ENCODE measurements around the gene MRPL36.
A peak's percentile ranks its signal among the peaks of the same experiment; 100 is the strongest.

MRPL36 gene

DNA sequence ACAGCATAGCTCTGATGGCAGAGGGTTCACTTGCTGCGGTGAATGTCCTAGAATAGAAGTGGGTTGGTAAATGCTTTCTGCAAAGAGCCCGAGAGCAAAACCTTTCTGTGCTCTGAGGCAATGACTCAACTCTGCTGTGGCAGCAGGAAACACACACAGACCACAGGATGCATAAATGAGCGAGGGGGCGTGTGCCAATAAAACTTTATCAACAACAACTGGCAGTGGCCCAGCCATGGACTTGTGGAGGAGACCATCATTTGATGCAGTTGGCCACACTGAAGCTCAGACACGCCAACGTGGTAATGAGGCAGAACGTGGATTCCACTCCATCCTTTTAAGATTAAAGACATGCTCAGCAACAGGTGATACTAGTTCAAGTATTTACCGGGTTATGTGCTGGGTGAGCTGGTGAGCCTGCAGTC, 6.8 kb downstream of the MRPL36 start:
- peak; percentile 85 to 88 for DNase-seq (ENCODE audit: low read depth in 2 of 2)
- no peak overlapping the region for H3K4me3 ChIP-seq (replicated peaks in 1 of 2; ENCODE audit: low read depth in 2 of 2, low read length in 2 of 2)

DNA sequence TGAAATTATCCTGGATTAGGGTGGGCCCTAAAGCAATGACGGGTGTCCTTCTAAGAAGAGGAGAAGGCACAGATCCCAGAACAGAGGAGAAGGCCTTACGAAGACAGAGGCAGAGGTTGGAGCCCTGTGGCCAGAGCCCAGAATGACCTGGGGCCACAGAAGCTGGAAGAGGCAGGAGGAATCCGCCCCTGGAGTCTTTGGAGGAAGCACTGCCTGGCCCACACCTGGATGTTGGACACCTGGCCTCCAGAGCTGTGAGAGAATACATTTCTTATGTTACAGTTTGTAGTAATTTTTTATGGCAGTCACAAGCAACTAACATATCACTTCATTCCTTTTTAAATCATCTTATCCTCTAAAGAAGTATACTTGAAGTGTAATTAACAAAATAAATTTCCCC, 8.5 kb downstream of the MRPL36 start:
- DNase-seq (ENCODE audit: low read depth in 2 of 2), result no peak
- no peak overlapping the region for H3K4me3 ChIP-seq (replicated peaks in 1 of 2; ENCODE audit: low read depth in 2 of 2, low read length in 2 of 2)
- TF ChIP-seq CTCF (IDR thresholded peaks at IDR 0.05; ENCODE audit: low read depth, low read length), result no peak

More for the DNA sequence above, 6.8 kb downstream of the MRPL36 start:
- TF ChIP-seq CTCF (IDR thresholded peaks at IDR 0.05; ENCODE audit: low read depth, low read length), result no peak

- peak overlapping the region in 1 of 2 donors; percentile 24 for H3K4me3 ChIP-seq (replicated peaks in 1 of 2; ENCODE audit: low read depth in 2 of 2, low read length in 2 of 2)
- TF ChIP-seq CTCF (IDR thresholded peaks at IDR 0.05; ENCODE audit: low read depth, low read length), result no peak
- peak; percentile 68 to 77 for DNase-seq (ENCODE audit: low read depth in 2 of 2)
Observed at GRCh38 chr5:1789834-1790471, 9.7 kb downstream of the MRPL36 start.

GRCh38 chr5:1789438-1789833, 10.2 kb downstream of the MRPL36 start:
- peak; percentile 67 to 69 for DNase-seq (ENCODE audit: low read depth in 2 of 2)
- H3K4me3 ChIP-seq (replicated peaks in 1 of 2; ENCODE audit: low read depth in 2 of 2, low read length in 2 of 2), result peak overlapping the region in 1 of 2 donors; percentile 2

GRCh38 chr5:1788828-1789227, 10.8 kb downstream of the MRPL36 start:
- no peak overlapping the region for H3K4me3 ChIP-seq (replicated peaks in 1 of 2; ENCODE audit: low read depth in 2 of 2, low read length in 2 of 2)
- no peak for DNase-seq (ENCODE audit: low read depth in 2 of 2)
- no peak for TF ChIP-seq CTCF (IDR thresholded peaks at IDR 0.05; ENCODE audit: low read depth, low read length)

DNA sequence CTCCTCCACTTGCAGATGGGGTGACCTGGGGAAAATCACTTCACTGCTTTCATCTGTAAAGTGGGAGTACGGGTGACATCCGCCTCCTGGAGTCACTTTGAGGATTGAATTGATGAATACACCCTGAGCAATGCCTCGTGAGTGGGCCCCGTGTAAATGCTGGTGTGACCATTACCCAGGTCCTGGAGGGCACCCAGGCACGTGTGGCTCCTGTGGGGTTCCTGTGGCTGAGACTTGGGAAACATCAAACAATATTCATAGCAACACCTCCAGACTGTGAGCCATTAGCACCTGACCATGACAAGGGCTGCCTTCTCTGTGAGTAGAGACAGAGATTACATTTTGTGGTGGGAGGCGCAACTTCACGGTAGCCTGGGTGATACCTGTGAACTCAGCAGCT, 11.4 kb downstream of the MRPL36 start:
- no peak for TF ChIP-seq CTCF (IDR thresholded peaks at IDR 0.05; ENCODE audit: low read depth, low read length)
- no peak for DNase-seq (ENCODE audit: low read depth in 2 of 2)
- no peak overlapping the region for H3K4me3 ChIP-seq (replicated peaks in 1 of 2; ENCODE audit: low read depth in 2 of 2, low read length in 2 of 2)

DNA sequence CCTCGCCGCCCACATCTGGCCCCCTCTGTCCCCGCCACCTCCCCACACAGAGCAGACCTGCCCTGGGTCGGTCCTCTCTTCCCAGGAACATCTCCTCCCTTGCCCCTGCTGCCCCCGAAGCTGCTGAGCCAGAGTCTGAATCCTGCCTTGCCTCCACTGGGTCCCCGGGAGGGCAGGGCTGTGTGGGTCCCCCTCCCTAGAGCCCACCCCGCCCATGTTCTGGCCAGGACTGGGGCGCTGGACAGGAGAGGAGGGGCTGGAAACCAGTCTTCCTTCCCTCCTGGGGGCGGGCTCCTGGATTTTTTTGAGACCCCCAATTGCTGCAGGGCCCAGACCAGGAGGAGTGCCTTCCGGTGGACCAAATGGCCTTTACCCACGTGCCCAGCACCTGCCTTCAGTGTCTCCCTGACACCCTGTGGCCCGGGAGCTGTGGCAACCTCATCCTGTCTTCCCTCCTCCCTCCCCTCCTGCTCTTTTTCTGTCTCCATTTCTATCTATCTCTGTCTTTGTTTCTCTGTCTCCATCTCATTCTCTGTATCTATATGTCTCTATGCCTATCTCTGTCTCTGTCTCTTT, 12.1 kb downstream of the MRPL36 start:
- no peak for DNase-seq (ENCODE audit: low read depth in 2 of 2)
- no peak for TF ChIP-seq CTCF (IDR thresholded peaks at IDR 0.05; ENCODE audit: low read depth, low read length)
- no peak overlapping the region for H3K4me3 ChIP-seq (replicated peaks in 1 of 2; ENCODE audit: low read depth in 2 of 2, low read length in 2 of 2)

Measured in cardiac fibroblast (primary cell).